Glomerular endothelial cell (primary cell): Measurements from ENCODE around the gene PLAAT2. TPM values are rescaled to one million over a fixed set of nuclear protein-coding genes. Genes with fewer than 3 reads are reported as not detected.
"Not testable (repeated sequence)": the region's sequence is repeated elsewhere in the genome, so short reads cannot be mapped to it uniquely, and the experiment has no call there.

Experiments used
- DNase-seq: peaks from one replicate; pipeline ENCODE4 v3.0.0-alpha.2; 2011; ENCODE audit warnings: low read depth, low spot score; ENCODE audit errors: extremely low read depth
- total RNA-seq: library from RNA; depleted of rRNA; stranded (reverse); fragments of >200 nt; gene quantifications from 2 replicates; pipeline ENCODE4 v1.2.3, GENCODE V29; 2015

The PLAAT2 gene
- not detected in 2 replicates for total RNA-seq

DNA sequence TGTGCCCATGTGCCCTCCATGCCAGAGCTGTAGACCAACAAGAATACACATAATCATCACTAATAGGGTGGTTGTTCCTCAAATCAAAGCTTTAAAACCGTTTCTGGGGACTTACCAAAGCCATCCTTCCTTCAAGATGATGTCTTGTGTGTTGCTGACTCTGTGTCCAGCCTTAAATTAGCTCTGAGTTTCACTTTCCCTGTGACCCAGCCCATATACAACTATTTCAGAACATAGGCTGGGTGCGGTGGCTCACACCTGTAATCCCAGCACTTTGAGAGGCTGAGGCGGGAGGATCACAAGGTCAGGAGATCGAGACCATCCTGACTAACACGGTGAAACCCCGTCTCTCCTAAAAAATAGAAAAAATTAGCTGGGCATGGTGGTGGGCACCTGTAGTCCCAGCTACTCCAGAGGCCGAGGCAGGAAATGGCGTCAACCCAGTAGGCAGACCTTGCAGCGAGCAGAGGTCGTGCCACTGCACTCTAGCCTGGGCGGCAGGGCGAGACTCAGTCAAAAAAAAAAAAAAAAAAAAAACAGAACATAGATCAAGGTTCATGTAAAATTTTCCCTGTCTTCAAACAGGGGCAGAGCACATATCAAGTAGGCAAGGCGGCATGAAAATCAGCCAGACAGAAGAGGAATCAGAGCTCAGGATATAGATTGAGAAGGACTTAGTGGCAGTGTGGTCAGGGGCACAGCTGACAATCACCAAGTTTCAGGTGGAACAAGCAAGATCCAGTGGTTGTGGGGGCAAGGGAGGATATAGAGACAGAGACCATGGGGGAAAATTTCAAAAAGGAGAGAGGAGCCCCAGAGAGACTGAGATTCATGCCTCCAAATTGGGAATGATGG lies at the start of gene PLAAT2:
PLAAT2 (minus strand) TSS at position 179 of the 855 bp plus-strand sequence; CDS start at position 124, 55 bp downstream.
- DNase-seq, result no peak

DNA sequence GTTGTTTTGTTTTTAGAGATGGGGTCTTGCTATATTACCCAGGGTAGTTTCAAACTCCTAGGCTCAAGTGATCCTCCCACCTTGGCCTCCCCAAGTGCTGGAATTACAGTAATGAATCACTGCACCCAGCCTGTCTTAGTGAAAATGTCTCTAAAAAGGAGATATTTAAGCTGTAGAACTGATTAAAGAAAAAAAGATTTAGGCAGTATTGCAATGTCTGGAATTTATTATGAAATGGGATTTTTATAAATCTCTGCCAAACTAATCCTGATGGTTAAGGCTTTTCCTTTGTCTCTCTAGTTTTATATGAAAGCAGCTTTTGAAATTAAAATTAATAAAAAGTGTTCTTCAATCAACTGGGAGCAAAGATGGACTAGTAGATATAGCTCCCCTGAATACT lies 49.0 kb upstream of the PLAAT2 start:
- no peak for DNase-seq

DNA sequence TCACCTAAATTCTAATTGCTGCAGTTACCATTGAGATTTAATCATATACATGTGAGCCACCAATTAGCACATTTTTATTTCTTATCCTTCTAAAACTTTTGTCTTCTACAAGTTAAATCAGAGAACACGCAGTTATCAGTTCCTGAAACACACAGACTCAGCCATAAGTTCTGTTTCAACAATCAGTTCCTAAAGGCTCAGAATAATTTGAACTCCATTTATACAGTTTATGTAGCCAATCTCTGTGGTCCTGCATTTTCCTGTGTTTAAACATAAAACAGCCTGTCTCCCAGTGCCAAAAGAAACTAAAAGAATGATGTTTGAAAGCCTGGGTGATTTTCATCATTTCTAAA lies 48.2 kb upstream of the PLAAT2 start:
- DNase-seq, result no peak

DNA sequence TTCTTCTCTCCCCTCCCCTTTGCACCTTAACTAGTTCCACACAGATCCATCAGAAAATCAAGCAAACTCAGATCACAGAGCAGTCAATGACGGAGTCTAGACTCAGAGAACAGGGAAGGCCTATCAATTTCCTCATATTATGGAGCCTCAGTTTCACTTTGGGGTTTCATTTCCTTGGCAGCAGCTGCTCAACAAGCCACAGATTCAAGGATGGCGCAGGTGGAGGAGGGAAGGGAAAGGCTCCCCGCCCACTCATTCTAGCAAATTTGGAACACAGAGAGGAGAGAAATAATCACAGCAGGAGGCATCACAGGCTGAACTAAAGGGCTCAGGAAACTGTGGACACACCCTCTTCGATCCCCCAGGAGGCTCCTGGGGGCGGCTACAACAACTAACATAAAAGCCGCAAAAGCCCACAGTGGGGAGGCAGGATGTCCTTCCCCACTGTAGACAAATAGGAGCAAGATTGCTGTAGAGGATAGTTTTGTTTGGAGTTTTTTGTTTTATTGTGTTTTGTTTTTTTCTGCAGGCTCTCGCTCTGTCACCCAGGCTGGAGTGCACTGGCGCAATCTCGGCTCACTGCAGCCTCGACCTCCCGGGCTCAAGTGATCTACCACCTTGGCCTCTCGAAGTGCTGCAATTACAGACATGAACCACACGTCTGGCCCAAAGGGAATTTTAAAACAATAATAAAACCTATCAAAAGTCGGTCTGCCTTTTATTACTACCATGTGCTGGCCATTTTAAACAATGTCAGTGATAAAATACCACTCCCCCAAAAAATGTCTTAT lies 47.6 kb upstream of the PLAAT2 start:
- DNase-seq, result no peak

DNA sequence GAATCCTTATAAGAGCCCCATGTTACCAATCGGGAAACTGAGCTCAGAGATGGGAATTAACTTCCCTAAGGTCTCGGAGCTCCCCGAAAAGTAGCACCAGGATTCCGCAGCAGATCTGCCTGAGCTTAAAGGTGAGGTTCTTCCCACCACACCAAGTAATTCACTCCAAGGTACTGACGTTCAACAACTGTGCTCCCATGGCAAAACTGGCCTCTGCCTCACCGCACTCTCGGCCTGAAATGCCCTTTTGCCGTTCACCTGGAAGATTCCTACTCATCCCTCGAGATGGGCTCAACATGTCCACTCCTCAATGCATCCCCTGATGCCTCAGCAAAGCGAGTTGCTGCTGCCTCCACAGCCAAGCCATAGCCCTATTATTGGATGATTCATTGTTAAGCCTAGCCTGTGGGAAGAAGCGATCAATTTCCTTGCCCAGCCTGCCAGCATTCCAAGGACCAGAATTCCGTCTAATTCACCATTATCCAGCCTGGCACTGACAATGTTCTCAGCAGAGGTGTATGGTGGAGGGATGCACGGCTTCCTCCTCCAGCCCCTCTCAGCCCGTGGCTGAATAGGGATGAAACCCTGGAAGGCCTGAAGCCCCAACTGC lies 46.9 kb upstream of the PLAAT2 start:
- DNase-seq, result no peak

DNA sequence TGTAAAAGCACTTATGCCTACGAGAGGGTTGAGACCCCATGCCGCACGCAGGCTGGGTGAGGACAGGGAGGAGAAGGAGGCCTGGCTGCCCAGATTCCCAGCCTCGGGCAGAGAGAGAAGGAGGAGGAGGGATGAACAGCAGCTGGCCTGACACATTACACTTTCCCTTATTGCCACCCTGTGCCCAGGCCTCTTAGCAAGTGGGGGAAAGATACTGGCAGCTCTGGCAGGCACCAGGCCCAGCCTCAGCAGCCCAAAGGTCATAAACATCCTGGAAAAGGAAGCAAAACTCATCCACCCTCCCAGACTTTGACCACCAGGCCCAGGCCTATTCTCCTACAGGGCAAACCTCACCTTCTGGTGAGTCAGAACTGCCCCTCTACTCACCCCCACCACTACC lies 46.4 kb upstream of the PLAAT2 start:
- no peak for DNase-seq

DNA sequence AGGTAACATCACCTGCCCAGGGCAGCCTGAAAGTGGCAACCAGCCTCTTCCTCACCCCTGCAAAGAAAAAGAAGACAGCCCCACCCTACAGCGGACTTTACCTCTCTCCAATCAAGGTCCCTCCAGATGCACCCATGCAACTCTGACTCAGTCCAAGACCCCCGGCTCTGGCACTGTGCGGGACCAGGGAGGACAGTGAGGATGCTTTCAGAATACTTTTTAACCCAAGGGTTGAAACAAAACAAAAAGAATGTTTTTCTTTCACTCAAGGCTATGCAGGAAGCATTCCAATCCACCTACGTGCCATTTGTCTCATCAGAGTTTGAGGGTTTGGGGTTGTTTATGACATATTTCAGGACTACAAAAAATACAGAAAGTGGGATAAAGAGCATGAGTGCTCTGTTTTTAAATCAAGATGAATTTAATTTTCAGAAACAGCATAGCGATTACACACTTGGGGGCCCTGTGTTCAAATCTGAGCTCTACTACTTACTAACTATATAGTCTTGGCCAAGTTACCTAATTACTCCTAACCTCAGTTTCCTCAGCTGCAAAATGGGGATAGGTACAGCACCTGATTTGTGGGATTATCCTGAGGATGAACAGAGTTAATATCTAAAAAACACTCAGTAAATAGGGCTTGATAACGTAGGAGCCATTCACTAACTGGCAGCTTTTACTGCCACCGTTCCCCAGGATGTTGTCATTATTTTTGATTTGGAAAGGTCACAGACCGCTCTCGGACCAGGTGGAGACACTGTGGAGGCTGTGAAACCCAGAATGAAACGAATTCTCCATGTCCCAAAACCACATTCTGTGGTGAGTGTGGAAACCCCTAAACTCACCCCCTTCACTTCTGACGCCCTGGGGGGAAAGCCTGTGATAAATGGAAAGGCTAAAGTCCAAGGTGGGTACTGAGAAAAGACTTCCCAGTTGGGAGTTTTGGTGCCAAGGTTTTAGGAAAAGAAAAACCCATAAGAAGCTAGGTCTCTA lies 45.5 kb upstream of the PLAAT2 start:
- no peak for DNase-seq

DNA sequence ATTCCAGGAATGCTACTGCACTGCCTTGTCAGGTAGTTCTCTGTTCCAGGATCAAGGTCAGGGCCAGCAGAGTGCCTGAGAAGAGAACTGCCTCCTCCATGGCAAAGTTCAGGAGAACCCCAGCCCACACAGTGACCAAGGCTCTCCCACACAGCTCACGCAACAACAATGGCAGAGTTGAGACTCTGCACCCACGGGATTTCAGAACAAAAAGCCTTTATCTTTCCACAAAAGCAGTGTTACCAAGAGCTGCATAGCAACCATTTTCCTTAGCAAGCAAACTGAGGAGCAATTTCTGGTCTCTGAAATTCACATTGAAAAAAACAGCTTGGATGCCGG lies 40.0 kb upstream of the PLAAT2 start:
- DNase-seq, result no peak

DNA sequence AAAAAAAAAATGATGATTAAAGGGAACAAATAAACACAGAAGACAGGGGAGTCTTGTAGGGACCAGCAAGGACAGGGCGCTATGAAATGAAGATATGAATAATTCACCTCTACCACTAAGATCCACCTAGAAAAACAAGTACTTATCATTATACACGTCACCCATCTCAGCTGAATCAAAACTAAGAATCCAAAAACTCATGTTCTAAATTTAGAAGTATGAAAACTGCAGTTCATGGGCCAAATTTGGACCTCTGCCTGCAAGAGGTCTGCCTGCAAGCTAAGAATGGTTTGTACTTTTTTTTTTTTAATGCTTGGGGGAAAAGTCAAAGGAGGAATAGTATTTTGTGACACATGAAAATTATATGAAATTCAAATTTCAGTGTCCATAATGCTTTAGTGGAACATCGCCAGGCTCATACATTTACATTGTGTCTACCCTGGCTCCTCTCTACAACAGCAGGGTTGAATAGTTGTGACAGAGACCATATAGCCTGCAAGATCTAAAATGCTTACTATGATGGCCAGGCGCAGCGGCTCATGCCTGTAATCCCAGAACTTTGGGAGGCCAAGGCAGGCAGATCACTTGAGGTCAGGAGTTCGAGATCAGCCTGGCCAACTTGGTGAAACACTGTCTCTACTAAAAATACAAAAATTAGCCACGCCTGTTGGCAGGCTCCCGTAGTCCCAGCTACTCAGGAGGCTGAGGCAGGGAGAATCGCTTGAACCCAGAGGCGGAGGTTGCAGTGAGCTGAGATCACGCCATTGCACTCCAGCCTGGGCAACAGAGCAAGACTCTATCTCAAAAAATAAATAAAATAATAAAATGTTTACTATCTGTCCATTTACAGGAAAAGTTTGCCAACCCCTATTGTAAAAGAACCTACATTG lies 39.4 kb upstream of the PLAAT2 start:
- DNase-seq, result not testable (repeated sequence)

DNA sequence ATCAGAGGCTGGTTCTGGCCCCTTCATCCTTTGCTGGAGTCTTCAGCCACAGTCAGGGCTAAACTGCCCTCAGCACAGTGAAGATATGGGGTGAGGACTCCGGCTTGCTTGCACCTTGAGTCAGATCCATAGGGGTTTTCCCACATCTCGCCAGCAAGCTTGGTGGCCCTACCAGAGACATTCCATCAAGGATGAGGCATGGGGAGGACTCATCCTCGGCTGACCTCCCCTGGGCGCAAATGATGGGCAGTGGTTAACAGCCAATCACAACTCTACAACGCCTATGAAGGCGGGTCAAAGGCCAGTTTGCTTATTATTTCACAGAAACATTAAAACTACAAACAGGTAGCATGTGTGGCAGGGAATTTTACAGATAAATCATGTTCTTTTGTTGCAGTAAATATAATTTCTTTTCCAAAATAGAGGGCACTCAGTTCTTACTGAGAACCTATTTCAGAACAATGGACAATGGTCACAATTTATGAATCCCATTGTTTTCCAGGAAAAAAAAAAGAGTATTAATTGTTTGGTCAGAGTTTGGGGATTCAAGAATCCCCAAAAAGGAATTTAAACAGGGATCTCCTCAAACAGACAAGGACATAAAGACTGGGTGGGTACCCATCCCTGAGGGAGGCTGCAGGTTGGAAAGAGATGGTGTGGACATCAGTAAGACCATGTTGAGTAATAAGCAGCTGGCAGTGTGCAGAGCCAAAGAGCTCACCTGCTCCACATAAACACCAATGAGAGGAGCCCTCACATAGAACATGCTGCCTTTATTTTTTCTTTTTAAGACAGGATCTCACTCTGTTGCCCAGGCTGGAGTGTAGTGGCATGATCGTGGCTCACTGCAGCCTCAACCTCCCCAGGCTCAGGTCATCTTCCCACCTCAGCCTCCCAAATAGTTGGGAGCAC lies 36.3 kb upstream of the PLAAT2 start:
- no peak for DNase-seq

DNA sequence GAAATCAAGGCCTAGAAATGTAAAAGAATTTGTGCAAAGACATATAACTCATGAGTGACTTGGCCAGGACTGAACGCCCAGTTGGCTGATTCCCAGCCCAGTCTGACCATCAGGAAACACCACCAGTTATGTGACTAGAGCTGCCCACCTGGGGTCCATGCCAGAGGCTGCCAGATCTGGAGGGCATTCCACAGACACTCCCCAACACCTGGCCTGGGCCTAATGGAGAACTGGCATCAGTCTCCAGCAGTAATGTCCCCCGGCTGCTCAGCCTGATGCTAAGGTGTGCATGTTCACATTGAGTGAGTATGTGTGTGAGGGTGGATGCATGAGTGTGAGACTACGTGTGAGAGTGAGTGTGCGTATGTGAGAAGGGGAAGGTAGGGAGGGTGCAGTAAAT lies 35.4 kb upstream of the PLAAT2 start:
- no peak for DNase-seq

DNA sequence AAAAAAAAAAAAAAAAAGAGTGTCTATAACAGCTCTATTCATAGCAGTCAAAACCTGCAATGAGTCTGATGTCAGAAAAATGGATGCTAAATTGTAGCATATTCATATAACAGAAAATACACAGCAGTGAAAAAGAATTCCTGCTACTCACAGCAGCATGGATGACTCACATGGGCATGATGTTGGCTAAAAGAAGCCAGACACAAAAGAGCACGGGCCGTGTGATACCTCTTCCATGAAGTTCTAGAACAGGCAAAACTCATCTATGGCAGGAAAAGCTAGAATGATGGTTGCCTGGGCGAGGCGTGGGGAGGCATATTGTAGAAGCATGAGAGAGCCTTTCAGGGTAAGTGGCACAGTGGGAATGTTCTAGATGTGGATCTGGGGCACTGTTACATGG lies 32.1 kb upstream of the PLAAT2 start:
- DNase-seq, result no peak

DNA sequence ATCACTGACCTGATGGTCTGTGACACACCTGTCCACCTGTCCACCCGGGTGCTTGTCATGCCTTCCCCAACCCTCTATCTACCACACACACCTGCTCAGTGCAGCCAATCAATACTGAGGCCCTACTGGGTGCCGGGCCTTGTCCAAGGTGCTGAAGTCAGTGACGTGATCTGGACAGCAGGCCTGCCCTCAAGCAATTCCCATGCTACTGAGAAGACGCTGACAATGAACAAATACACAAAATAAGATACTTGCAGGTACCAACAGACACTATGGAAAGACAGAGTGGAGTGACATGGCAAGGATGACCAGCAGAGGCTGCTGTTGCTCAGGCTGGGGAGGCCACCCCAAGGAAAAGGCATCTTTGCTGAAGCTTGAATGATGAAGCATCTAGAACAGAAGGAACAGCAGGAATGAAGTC lies 29.8 kb upstream of the PLAAT2 start:
- no peak for DNase-seq

DNA sequence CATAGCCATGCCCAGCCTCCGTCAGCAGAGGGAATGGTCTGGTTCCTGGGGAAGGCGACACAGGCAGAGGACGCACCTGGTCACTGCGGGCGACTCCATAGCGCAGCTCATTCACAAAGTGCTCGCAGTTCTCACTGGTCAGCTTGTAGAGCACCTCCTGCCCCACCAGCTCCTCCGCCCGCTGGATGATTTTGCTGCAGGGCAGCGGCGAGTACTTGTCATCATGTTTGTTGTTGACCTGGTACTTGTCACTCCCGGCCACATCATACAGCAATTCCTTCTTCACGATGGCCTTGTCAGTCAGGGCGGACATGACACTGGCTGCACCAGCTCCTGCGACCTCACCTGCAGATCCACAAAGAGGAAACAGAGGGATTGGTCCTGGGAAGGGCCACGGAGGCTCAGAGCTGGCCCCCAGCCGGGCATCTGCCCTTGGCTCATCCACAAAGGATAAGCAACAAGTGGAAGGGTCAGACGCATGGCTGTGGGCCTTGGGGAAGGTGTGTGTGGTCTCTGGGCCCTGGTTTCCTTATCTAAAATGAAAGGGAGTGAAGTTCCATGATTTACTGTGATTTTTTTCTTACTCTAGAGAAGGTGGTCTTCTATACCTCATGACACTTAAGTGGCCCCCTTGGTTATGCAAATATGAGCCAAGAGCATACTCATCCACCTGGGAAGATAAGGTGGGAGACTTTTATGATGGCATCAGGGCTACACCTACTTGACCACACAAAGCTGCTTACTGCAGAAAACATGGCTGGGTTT lies 27.0 kb upstream of the PLAAT2 start:
- DNase-seq, result no peak

DNA sequence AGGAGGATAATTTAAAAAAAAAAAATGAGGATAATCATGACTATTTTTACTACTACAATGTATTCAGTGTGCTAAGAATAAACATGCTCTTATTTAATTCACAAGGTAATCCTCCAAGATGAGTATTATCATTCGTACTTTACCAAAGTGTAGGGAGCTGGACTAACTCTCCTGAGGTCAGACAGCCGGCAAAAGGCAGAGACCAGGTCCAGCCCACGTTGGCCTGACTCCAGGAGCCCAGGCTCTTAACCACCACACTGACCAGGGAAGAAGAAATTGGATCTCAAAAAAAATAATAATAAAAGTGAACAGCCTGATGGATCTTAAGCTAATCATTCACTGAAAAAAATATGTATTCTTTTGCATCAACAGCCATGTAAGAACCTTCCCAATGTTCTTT lies 25.8 kb upstream of the PLAAT2 start:
- no peak for DNase-seq

DNA sequence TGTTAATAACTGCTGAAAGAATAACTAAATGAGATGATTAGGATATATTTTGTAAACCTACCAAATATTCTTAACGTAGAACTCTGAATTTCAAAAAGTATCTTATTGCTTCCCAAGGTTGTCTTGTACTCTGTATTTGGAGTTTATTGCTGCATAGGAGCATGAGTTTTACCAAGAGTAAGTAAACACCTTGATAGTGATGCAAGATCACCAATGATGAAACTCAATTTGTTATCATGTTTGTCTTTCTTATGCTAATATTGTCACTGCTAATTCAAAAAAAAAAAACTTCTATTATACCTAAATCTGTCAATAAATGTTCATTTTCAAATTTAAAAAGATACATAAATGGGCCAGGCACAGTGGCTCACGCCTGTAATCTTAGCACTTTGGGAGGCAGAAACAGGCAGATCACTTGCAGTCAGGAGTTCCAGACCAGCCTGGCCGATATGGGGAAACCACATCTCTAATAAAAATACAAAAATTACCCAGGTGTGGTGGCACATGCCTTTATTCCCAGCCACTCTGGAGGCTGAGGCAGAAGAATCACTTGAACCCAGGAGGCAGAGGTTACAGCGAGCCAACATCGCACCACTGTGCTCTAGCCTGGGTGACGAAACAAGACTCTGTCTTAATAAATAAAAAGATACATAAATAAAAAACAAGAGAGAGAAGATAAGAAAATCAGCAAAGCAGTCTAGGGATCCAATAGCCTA lies 23.4 kb upstream of the PLAAT2 start:
- no peak for DNase-seq

DNA sequence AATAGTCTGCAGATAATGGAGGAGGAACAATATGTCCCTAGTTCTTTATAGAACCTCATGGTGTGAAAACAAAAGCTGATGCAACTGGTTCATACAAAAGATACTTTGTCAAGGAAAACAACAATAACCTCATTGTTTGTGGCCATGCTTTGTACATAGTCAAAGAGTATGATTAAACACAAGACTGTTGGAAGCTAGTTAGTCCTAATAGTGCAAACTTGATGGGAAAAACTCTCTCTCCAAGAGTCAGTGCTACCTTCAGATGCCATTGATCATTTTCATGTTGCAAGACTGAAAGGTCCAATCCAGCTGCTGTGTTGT lies 20.1 kb upstream of the PLAAT2 start:
- DNase-seq, result no peak
